ENCODE results near the gene MASP2.

- TF ChIP-seq POLR2AphosphoS5 (IDR thresholded peaks at IDR 0.05) (no peak), POLR2A (IDR thresholded peaks at IDR 0.05; ENCODE audit: low read depth) (no peak), EP300 (IDR thresholded peaks at IDR 0.05) (no peak)
- TF ChIP-seq, protein P1, sequence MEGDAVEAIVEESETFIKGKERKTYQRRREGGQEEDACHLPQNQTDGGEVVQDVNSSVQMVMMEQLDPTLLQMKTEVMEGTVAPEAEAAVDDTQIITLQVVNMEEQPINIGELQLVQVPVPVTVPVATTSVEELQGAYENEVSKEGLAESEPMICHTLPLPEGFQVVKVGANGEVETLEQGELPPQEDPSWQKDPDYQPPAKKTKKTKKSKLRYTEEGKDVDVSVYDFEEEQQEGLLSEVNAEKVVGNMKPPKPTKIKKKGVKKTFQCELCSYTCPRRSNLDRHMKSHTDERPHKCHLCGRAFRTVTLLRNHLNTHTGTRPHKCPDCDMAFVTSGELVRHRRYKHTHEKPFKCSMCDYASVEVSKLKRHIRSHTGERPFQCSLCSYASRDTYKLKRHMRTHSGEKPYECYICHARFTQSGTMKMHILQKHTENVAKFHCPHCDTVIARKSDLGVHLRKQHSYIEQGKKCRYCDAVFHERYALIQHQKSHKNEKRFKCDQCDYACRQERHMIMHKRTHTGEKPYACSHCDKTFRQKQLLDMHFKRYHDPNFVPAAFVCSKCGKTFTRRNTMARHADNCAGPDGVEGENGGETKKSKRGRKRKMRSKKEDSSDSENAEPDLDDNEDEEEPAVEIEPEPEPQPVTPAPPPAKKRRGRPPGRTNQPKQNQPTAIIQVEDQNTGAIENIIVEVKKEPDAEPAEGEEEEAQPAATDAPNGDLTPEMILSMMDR (IDR thresholded peaks at IDR 0.05), result no peak
These were observed 33.9 kb downstream of the MASP2 start for GRCh38 chr1:11013160-11013531.
